IPS-18a (cell line): ENCODE measurements around the gene EHF.

Source experiments
- H3K27ac ChIP-seq: one replicate; pipeline ENCODE4 v1.5.1; 2013; ENCODE audit warnings: low read length
- H3K27me3 ChIP-seq: one replicate; pipeline ENCODE4 v1.6.1; 2013; ENCODE audit warnings: mild to moderate bottlenecking, low read length; ENCODE audit not compliant: control insufficient read depth, insufficient read depth
- H3K36me3 ChIP-seq: one replicate; pipeline ENCODE4 v1.6.1; 2013; ENCODE audit warnings: low read depth, low read length; ENCODE audit not compliant: control insufficient read depth
- H3K4me1 ChIP-seq: one replicate; pipeline ENCODE4 v1.6.1; 2013; ENCODE audit warnings: low read depth, low read length; ENCODE audit not compliant: control insufficient read depth
- H3K4me3 ChIP-seq: one replicate; pipeline ENCODE4 v1.5.1; 2013; ENCODE audit warnings: low read length
- H3K9ac ChIP-seq: one replicate; pipeline ENCODE4 v1.6.1; 2013; ENCODE audit warnings: mild to moderate bottlenecking, low read length, moderate library complexity
- H3K9me3 ChIP-seq: one replicate; pipeline ENCODE4 v1.6.1; 2013; ENCODE audit warnings: low read depth, low read length; ENCODE audit not compliant: control insufficient read depth

Gene EHF

DNA sequence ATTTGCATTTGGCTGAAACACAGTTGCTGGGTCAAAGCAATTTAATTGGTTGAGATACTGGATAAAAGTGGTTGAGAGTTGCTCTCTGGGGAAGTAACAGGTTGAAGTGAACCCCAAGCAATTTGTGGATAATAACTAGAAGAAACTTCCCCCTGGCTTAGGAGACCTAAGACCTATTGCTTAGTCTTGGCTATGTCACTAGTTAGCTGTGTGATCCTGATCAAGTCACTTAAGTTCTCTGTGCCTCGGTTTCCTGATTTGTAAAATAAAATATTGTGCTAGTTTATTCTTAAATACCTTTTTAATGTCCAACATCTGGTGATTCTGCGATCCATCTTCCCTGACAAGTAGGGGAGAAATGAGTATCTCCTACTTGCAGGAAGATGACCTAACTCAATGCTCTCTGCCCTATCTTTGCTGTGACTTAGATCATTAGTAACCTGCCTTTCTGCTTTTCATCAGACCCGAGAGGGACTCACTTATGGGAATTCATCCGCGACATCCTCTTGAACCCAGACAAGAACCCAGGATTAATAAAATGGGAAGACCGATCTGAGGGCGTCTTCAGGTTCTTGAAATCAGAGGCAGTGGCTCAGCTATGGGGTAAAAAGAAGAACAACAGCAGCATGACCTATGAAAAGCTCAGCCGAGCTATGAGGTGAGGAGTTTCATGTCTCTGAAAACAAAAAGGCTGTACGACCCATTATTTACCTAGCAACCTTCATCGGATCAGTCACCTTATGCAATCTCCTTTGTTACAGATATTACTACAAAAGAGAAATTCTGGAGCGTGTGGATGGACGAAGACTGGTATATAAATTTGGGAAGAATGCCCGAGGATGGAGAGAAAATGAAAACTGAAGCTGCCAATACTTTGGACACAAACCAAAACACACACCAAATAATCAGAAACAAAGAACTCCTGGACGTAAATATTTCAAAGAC is 37.5 kb downstream of the EHF start:
- Histone ChIP-seq H3K27me3 (no peaks in the 10 kb centered on the region), H3K4me1 (peaks cover 12% of the 10 kb centered on the region), H3K4me3 (no peak overlapping the region), H3K27ac (no peak overlapping the region), H3K9me3 (no peaks in the 10 kb centered on the region), H3K36me3 (no peaks in the 10 kb centered on the region), H3K9ac (no peak overlapping the region)

DNA sequence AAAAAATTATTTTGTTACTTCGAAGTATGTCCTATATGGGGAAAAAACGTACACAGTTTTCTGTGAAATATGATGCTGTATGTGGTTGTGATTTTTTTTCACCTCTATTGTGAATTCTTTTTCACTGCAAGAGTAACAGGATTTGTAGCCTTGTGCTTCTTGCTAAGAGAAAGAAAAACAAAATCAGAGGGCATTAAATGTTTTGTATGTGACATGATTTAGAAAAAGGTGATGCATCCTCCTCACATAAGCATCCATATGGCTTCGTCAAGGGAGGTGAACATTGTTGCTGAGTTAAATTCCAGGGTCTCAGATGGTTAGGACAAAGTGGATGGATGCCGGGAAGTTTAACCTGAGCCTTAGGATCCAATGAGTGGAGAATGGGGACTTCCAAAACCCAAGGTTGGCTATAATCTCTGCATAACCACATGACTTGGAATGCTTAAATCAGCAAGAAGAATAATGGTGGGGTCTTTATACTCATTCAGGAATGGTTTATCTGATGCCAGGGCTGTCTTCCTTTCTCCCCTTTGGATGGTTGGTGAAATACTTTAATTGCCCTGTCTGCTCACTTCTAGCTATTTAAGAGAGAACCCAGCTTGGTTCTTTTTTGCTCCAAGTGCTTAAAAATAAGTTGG is 38.3 kb downstream of the EHF start:
- Histone ChIP-seq H3K36me3 (no peaks in the 10 kb centered on the region), H3K27ac (no peak overlapping the region), H3K4me3 (no peak overlapping the region), H3K9ac (no peak overlapping the region), H3K9me3 (no peaks in the 10 kb centered on the region), H3K27me3 (no peaks in the 10 kb centered on the region), H3K4me1 (peaks cover 12% of the 10 kb centered on the region)

DNA sequence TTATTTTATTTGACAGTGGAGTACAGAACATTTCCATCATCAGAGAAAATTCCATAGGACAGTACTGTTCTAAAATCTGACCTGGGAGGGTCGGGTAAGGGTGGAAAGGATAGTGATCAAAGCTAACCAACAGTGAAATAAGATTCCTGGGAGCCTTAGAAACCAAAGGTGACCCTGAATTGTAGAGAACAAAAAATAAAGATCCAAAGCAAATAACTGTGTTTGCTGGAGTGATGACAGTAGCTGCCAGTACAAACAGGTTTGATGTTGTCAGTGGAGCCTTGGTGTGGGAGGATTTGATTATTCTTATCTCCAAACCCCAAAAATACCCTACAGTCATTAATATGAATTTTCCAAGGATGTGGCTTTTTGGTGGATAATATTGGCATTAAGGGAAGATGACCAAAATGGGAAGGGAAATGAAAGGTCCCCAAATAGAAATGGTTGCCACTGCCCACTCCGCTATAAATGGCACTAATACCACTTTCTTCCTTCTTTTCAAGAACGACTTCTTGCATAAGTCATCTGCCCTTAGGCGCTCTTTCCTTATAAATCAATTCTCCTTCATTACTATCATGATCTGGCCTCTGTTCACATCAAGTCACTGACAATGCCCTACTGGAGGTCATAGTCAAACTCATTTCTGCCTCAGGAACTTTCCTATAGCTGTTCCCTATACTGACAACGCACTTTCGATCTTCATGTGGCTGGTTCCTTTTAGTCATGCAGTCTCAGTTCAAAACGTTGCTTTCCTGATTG is 44.4 kb downstream of the EHF start:
- no peaks in the 10 kb centered on the region for H3K4me1 ChIP-seq
- H3K4me3 ChIP-seq = no peak overlapping the region
- no peak overlapping the region for H3K9ac ChIP-seq
- no peak overlapping the region for H3K27ac ChIP-seq
- H3K9me3 ChIP-seq = no peaks in the 10 kb centered on the region
- H3K36me3 ChIP-seq = no peaks in the 10 kb centered on the region
- H3K27me3 ChIP-seq = no peaks in the 10 kb centered on the region

DNA sequence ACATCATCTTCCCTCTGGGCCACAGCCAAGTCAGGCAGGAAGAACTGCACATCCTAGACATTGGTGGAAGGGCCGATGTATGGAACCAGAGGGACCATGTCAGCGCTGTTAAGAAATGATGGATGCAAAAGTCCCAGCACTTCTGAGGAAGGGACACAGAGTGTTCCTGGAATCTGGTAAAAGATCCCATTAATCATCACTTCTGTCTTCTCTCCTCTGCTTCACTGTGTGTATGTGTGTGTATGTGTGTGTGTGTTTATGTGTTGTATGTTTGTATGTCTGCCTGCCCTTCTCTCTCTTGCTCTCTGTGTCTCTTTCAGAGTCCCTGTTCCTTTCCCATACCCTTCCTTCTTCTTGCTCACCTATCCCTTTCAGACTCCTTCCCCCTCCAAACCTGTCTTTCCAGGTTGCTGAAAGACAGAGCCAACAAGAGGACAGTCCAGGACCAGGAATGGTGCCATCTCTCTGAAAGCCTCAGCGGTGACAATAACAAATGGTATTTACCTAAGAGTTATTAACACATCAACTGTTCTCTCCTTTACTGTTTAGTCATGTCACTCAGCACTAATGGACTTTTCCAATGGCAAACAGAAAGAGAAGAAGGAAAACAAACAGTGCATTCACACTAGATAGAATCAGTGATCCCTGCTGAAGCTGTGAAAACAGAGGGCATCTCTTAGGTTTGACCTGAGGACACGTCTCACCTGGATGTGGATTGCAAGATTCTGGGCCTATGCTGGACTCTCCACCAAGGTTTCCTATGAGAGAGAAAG is 47.1 kb downstream of the EHF start:
- Histone ChIP-seq H3K27me3 (no peaks in the 10 kb centered on the region), H3K27ac (no peak overlapping the region), H3K9me3 (no peaks in the 10 kb centered on the region), H3K9ac (no peak overlapping the region), H3K36me3 (no peaks in the 10 kb centered on the region), H3K4me3 (no peak overlapping the region), H3K4me1 (peaks cover 6% of the 10 kb centered on the region)

DNA sequence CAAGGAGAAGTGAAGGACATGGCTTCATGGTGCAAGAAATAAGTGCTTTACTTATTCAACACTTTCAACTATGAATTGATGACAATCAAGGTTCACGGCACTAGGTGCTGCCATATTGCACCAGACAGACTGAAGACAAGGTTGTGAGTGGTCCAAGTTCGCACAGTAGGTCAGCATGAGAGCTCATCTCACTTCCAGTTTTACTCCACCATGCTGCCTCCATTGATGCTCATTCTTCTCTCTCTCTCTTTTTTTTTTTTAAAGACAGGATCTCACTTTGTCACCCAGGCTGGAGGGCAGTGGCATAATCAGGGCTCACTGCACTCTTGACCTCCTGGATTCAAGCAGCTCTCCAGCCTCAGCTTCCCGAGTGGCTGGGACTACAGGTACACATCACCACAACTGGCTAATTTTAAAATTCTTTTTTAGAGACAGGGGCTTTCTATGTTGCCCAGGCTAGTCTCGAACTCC is 47.7 kb downstream of the EHF start:
- no peaks in the 10 kb centered on the region for H3K9me3 ChIP-seq
- H3K27me3 ChIP-seq = no peaks in the 10 kb centered on the region
- H3K27ac ChIP-seq = no peak overlapping the region
- H3K4me3 ChIP-seq = no peak overlapping the region
- H3K9ac ChIP-seq = no peak overlapping the region
- peaks cover 6% of the 10 kb centered on the region for H3K4me1 ChIP-seq
- H3K36me3 ChIP-seq = no peaks in the 10 kb centered on the region

DNA sequence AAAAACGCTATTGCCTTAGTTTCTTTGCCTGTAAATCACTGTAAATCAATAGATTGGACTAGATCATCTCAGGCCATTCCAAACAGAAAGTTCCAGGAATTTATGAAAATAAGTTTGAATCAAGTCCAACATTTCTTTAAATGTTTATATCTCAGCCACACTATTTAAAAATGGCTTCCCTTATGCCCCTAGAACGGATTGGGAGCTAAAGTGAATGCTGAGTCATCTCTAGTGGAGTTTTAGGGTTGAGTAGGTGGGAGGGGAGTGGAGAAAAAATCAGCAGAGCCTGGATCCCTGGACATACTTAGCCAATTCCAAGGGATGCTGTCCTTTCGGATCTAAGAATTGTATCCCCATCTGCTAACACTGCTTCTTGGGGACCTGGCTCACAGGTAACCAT is 48.6 kb downstream of the EHF start:
- Histone ChIP-seq H3K4me1 (peaks cover 6% of the 10 kb centered on the region), H3K27me3 (no peaks in the 10 kb centered on the region), H3K9ac (no peak overlapping the region), H3K4me3 (no peak overlapping the region), H3K9me3 (no peaks in the 10 kb centered on the region), H3K36me3 (no peaks in the 10 kb centered on the region), H3K27ac (no peak overlapping the region)

DNA sequence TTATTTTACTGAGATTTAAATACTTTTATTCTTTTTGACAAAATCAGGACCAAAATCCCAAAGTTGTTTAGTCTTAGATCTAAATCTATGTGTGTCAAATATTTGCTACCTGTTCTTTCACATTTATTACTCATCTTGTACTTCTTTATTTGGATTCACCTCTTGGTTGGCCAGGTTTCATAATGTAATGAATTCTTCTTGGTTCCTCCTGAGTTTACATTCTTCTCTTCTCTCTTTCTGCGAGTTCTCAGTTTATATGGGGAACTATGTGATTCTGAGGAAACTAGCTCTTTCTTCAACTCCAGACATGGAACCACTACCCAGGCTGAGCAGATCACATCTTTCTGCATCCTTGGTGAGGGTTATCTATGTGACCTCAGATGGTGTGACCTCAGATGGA is 50.2 kb downstream of the EHF start:
- H3K4me1 ChIP-seq = peaks cover 6% of the 10 kb centered on the region
- H3K9me3 ChIP-seq = no peaks in the 10 kb centered on the region

DNA sequence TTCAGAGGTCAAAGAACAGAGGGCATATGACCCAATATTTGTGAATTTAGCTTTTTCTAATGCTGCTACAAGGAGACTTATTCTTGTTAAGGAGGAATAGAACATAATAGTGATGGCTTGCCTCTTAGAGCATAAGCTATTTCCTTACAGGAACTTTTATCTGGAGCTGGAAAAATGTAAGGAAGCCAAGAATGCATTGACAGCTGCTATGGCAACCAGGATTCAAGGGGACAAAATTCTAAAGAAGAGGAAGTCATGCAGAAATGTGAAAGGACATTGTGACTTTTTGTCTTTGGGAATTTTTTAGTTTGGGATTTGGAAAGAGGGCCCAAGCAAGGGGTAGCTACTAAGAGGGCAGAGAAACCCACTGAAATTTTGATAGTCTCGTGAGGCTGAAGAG is 51.1 kb downstream of the EHF start:
- Histone ChIP-seq H3K4me3 (no peak overlapping the region), H3K27me3 (no peaks in the 10 kb centered on the region), H3K36me3 (no peaks in the 10 kb centered on the region), H3K9me3 (no peaks in the 10 kb centered on the region), H3K9ac (no peak overlapping the region), H3K27ac (no peak overlapping the region), H3K4me1 (peaks cover 6% of the 10 kb centered on the region)

More for the DNA sequence above, 50.2 kb downstream of the EHF start:
- H3K27ac ChIP-seq = no peak overlapping the region
- no peak overlapping the region for H3K9ac ChIP-seq
- no peaks in the 10 kb centered on the region for H3K27me3 ChIP-seq
- no peak overlapping the region for H3K4me3 ChIP-seq
- no peaks in the 10 kb centered on the region for H3K36me3 ChIP-seq

DNA sequence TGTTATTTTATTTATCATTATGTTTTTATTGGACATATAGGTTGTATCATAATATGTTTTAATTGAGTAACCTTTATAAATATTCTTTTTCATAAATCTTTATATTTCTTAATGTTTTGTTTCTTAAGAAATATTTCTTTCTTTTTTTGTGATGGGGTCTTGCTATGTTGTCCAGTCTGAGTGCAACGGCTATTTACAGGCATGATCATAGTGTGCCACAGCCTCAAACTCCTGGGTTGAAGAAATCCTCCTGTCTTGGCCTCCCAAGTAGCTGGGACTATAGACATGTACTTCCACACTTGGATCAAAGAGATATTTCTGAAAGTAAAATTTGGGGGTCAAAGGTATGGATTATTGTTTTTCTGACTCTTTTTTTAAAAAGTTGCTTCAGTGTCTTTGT is 53.1 kb downstream of the EHF start:
- Histone ChIP-seq H3K9ac (no peak overlapping the region), H3K4me1 (peaks cover 6% of the 10 kb centered on the region), H3K9me3 (no peaks in the 10 kb centered on the region), H3K36me3 (no peaks in the 10 kb centered on the region), H3K27me3 (no peaks in the 10 kb centered on the region), H3K4me3 (no peak overlapping the region), H3K27ac (no peak overlapping the region)

DNA sequence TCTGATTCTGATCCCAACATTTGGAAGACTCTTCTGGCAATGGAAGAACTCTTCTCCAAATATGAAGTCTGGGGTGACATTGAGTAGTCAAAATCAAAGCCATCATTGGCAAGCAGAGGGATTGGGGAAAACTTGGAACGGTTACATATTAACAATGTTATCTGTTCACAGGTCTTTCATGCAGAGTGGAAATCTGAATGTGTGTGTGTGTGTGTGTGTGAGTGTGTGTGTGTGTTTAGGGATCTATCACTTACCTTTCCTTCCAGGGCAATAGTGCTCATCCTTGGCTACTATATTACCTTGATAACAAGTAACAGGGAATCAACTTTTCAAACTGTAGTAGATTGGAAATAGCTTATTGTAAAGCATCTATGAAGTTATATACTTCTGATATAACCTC is 55.3 kb downstream of the EHF start:
- Histone ChIP-seq H3K36me3 (no peaks in the 10 kb centered on the region), H3K27ac (no peak overlapping the region), H3K9me3 (no peaks in the 10 kb centered on the region), H3K4me1 (peaks cover 14% of the 10 kb centered on the region), H3K27me3 (no peaks in the 10 kb centered on the region), H3K9ac (no peak overlapping the region), H3K4me3 (no peak overlapping the region)

DNA sequence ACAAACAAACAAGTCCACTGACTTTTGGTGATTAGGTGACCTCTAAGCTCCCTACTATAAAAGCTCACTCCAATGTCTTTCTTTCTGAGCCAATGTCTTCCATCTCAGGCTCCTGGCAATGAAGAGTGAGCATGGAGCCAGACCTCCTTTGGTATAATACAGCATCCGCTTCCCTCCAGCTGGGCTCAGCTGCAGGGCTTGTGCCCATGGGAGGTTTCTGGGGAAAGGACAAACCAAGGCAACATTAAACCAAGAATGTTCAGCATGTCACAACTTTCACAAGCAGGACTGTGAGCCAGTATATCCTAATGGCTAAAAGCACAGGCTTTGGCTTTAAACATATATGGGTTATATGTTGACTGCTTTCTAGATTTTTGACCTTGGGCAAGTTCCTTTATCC is 58.8 kb downstream of the EHF start:
- Histone ChIP-seq H3K9me3 (no peaks in the 10 kb centered on the region), H3K27me3 (no peaks in the 10 kb centered on the region), H3K27ac (no peak overlapping the region), H3K36me3 (no peaks in the 10 kb centered on the region), H3K4me1 (peaks cover 15% of the 10 kb centered on the region), H3K4me3 (no peak overlapping the region), H3K9ac (no peak overlapping the region)
